Heart left ventricle (tissue), 13 donors: ENCODE data around the gene PDAP1.

Experiments
- POLR2A ChIP-seq, 2 donors: fragments of 450-650 bp; IDR thresholded peaks; one replicate each; pipeline ENCODE4 v1.6.1; 2017; ENCODE audit warnings: antibody characterized with exemption in 2 of 2, mild to moderate bottlenecking in 2 of 2, moderate library complexity in 2 of 2
- TF ChIP-seq, protein P1 (sequence below), 12 donors: fragments of 200-600 bp; sonication (generic) in 4 of 12; IDR thresholded peaks; one replicate each; pipeline versions ENCODE4 v1.5.0 to v1.8.0; 2018 to 2022; ENCODE audit warnings: antibody characterized with exemption in 12 of 12, mild to moderate bottlenecking in 5 of 12
- donor health status: ischemic (EF 13 %, LVEDD 7.1; RV severe dilation, severe dysfunction).
- donor health status: DM: no; HTN: yes; CAD: no.
- donor health status: DM: no; HTN: no; CAD: no.
- donor health status: ischemic (EF 25% LVEDD 6.9; RV normal size, moderate dysfunction).
- donor health status: ischemic (EF 25% LVEDD 5.7; RV mildly dilated, moderate dysfunction).
- donor health status: ischemic (EF 35%, LVEDD 5.7; RV mildly dilated, moderate dysfunction).
- donor health status: nonischemic (EF 11% LVEDD 7.7; RV severe dilation, severe dysfunction).
- donor health status: DM: yes; HTN: yes; CAD: no.
- donor health status: PGD.
- donor health status: ischemic (EF 29% LVEDD 5.4; RV normal size, mild dysfunction).
- donor health status: nonischemic (EF 23%, LVEDD 6.1; RV moderate dilation, normal function).

DNA sequence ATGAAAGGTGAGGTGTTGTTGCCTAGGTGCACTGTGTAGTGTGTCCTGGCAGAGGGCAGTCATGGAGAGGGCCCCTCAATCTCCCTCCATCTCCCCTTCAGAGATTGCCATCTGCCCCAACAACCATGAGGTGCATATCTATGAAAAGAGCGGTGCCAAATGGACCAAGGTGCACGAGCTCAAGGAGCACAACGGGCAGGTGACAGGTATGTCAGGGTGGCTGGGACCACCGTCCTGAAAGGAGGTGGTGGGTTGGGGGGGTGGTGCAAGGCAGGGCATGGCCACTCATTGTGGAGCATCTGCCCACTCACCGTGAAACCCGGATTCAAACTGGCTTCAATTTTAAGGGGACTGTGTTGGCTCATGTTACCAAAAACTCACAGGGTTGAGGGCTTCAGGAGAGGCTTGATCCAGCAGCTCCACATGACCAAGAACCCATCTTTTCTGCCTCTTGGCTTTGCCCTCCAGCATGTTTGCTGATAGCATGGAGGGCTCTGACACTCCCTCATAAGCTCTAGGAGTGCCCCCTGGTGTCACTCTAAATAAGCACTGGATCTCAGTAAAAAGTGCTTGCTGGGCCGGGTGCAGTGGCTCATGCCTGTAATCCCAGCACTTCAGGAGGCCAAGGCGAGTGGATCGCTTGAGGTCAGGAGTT lies 21.7 kb downstream of the PDAP1 start:
- TF ChIP-seq, protein P1, sequence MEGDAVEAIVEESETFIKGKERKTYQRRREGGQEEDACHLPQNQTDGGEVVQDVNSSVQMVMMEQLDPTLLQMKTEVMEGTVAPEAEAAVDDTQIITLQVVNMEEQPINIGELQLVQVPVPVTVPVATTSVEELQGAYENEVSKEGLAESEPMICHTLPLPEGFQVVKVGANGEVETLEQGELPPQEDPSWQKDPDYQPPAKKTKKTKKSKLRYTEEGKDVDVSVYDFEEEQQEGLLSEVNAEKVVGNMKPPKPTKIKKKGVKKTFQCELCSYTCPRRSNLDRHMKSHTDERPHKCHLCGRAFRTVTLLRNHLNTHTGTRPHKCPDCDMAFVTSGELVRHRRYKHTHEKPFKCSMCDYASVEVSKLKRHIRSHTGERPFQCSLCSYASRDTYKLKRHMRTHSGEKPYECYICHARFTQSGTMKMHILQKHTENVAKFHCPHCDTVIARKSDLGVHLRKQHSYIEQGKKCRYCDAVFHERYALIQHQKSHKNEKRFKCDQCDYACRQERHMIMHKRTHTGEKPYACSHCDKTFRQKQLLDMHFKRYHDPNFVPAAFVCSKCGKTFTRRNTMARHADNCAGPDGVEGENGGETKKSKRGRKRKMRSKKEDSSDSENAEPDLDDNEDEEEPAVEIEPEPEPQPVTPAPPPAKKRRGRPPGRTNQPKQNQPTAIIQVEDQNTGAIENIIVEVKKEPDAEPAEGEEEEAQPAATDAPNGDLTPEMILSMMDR (IDR thresholded peaks at IDR 0.05) = peak in 8 of 12 donors; percentile 10 to 40 (median 20)
- TF ChIP-seq POLR2A (IDR thresholded peaks at IDR 0.05) = no peak
